GM10266 (cell line): Measurements from ENCODE around the gene RAD51B.

Experiments used
- DNase-seq: peaks from one replicate; pipeline ENCODE4 v3.0.0; 2012; ENCODE audit errors: extremely low spot score
- CTCF ChIP-seq: IDR thresholded peaks from 2 replicates; pipeline ENCODE4 v1.5.1; 2012; ENCODE audit warnings: mild to moderate bottlenecking, low read depth; ENCODE audit not compliant: control insufficient read depth, insufficient read depth; ENCODE audit errors: missing control alignments

The RAD51B gene

DNA sequence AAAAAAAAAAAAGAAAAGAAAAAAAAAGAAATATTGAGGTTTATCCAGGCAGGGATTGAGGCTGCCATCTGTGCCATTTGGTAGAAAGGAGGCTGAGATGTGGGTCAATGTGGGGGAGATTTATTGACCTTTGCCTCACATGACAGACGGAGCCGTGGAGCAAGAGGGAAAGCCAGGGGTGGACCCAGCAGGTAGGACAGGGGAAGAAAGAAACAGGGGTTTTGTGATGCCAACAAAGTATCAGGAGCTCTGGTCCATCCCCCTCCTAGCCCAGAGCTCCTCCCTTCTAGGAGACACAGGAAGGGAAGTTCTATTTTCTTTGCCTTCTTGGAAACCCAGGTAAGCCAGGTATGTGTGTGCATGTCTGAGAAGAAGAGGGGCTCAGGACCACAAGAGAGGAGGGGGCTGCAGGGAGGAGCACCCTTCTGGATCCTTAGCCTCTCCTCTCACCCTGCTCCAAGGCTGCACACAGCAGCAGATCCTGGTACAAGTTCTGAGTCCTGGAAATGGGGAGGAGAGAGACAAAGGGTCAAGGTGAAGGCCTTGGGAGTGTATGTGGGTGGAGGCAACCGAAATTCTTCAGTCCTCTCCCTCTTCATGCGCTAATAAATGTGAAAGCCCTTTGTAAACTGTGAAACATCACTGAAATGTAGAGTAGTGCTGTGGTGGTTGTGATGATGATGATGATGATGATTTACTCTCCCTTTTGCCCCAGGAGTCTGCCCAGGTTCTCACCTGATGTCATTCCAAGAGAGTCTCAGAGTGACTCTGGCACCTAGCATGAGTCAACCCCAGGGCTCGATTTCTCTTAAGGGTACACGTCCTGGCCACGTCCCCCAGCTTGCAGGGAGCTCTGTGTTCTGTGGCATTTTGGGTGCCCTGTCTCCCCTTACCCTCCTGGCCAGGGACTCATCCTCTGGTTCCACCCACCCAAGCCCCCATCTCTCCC is 947.0 kb downstream of the RAD51B start:
- TF ChIP-seq CTCF = no peak
- DNase-seq = no peak

DNA sequence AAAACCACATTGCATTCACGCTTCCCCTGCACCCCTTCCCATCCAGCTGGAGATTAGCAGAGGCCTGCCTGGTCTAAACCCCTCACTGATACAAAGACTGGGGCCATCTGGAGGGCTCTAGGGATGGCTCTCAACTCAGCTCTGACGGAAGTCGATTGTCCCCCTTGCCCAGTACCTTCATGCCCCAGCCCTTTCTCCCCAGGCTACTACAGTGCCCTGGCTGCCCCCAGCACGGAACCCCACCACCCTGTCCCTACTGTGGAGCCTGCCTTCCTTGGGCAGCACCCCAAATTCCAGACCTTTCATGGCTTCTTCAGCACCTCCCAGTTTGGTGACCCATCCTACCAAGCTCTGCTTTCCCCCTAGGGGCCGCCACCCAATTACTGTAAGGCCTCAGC is 947.7 kb downstream of the RAD51B start:
- DNase-seq = no peak
- no peak for TF ChIP-seq CTCF

GRCh38 chr14:68768316-68768715 is 948.7 kb downstream of the RAD51B start:
- TF ChIP-seq CTCF = no peak
- DNase-seq = no peak

- DNase-seq = no peak
- TF ChIP-seq CTCF = no peak
Observed at GRCh38 chr14:68770051-68770450, 950.5 kb downstream of the RAD51B start.

GRCh38 chr14:68770553-68771286 is 951.1 kb downstream of the RAD51B start:
- TF ChIP-seq CTCF = no peak
- no peak for DNase-seq

DNA sequence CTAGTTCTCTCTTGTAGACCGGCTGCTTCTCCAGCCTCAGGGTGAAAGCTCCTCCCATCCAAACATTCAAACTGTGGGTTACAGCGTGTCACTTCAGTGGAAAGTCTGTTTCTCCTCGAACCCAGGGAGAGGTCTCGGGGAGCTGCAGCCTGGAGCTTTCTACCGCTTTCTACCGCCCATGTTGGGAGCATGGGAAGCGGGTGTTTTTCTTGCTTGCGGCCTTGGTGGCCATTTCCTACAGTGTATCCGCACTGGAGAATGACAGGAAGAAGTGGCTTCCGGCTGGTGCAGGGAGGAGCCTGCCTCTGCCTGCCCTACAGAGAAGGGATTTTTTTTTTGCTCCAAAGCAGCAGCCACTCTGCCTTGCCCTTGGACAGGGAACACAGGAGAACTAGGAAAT is 952.1 kb downstream of the RAD51B start:
- TF ChIP-seq CTCF = no peak
- no peak for DNase-seq
